ENCODE measurements around the gene TCFL5.

DNA sequence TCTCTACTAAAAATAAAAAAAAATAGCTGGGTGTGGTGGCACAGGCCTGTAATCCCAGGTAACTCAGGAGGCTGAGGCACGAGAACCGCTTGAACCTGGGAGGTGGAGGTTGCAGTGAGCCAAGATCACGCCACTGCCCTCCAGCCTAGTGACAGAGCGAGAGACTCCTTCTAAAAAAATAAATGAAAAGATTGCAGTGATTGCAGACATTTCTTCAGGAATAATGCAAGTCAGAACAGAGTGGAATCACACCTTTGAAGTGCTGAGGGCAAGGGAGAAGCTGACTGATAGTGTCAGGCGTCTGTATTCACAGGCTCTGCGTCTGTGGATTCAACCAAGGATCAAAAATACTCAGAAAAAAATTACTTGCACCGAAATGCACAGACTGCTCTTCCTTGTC lies 2.6 kb upstream of the TCFL5 start:
- TF ChIP-seq, protein P1, sequence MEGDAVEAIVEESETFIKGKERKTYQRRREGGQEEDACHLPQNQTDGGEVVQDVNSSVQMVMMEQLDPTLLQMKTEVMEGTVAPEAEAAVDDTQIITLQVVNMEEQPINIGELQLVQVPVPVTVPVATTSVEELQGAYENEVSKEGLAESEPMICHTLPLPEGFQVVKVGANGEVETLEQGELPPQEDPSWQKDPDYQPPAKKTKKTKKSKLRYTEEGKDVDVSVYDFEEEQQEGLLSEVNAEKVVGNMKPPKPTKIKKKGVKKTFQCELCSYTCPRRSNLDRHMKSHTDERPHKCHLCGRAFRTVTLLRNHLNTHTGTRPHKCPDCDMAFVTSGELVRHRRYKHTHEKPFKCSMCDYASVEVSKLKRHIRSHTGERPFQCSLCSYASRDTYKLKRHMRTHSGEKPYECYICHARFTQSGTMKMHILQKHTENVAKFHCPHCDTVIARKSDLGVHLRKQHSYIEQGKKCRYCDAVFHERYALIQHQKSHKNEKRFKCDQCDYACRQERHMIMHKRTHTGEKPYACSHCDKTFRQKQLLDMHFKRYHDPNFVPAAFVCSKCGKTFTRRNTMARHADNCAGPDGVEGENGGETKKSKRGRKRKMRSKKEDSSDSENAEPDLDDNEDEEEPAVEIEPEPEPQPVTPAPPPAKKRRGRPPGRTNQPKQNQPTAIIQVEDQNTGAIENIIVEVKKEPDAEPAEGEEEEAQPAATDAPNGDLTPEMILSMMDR (IDR thresholded peaks at IDR 0.05), result no peak
- no peak for TF ChIP-seq POLR2AphosphoS5 (IDR thresholded peaks at IDR 0.05; ENCODE audit: low read depth, low read length)
- no peak for TF ChIP-seq SIN3A (IDR thresholded peaks at IDR 0.05; ENCODE audit: borderline replicate concordance, insufficient read depth, low read depth, low read length)
- TF ChIP-seq, protein P2, sequence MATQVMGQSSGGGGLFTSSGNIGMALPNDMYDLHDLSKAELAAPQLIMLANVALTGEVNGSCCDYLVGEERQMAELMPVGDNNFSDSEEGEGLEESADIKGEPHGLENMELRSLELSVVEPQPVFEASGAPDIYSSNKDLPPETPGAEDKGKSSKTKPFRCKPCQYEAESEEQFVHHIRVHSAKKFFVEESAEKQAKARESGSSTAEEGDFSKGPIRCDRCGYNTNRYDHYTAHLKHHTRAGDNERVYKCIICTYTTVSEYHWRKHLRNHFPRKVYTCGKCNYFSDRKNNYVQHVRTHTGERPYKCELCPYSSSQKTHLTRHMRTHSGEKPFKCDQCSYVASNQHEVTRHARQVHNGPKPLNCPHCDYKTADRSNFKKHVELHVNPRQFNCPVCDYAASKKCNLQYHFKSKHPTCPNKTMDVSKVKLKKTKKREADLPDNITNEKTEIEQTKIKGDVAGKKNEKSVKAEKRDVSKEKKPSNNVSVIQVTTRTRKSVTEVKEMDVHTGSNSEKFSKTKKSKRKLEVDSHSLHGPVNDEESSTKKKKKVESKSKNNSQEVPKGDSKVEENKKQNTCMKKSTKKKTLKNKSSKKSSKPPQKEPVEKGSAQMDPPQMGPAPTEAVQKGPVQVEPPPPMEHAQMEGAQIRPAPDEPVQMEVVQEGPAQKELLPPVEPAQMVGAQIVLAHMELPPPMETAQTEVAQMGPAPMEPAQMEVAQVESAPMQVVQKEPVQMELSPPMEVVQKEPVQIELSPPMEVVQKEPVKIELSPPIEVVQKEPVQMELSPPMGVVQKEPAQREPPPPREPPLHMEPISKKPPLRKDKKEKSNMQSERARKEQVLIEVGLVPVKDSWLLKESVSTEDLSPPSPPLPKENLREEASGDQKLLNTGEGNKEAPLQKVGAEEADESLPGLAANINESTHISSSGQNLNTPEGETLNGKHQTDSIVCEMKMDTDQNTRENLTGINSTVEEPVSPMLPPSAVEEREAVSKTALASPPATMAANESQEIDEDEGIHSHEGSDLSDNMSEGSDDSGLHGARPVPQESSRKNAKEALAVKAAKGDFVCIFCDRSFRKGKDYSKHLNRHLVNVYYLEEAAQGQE (IDR thresholded peaks at IDR 0.05; ENCODE audit: insufficient read depth in 1 of 2, low read depth in 2 of 2, low read length in 1 of 2), result no peak
